Hematopoietic multipotent progenitor cell treated with erythropoietin and hydrocortisone succinate and interleukin-3 and kit ligand, for 17 days (in vitro differentiated cells): ENCODE results near the gene PSMA3.
A peak's percentile ranks its signal among the peaks of the same experiment; 100 is the strongest.

Experiments
- DNase-seq: peaks from one replicate; pipeline ENCODE4 v3.0.0-alpha.2; 2015; ENCODE audit warnings: low spot score

PSMA3 gene

GRCh38 chr14:58299401-58300330 is 55.0 kb downstream of the PSMA3 start:
- peak; percentile 51 for DNase-seq

DNA sequence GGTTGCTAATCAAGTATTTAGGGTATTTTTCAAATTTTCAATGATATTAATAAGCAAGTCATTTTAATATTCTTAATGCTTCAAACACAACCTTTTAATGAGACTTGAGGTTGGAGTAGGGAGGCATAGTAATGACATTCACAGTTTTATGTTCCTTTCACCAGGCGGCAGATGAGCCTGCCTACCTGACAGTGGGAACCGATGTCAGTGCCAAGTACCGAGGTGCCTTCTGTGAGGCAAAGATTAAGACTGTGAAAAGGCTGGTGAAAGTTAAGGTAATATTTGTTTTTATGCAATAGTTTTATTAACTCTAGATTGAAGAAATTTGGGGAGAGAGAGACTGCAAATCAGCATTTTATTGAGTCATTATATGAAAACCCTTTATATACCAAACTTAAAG is 56.8 kb downstream of the PSMA3 start:
- no peak for DNase-seq

GRCh38 chr14:58305730-58306129 is 61.1 kb downstream of the PSMA3 start:
- no peak for DNase-seq

DNA sequence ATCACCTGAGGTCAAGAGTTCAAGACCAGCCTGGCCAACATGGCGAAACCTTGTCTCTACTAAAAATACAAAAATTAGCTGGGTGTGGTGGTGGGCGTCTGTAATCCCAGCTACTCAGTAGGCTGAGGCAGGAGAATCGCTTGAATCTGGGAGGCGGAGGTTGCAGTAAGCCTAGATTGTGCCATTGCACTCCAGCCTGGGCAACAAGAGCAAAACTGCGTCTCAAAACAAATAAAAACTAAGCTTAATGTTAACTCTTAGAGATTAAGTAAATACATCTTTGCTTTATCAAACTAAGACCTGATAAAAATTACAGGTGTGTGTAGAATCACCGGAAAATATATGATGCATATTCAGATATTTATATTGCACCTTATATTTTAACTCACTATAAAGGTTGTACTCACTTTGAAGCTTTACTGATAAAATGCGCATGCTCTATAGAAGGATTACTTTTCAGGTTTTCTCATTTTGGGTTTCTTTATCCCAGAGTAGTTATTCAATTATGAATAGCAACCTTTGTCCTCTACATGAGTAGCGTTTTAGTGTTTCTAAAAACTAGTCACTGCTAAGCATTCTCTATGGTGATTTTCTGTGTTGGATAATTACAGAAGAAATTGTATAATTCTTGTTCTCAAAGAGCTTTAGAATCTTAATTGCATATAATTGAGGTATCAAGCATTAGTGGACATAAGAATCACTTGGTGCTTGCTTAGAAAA is 63.1 kb downstream of the PSMA3 start:
- no peak for DNase-seq

DNA sequence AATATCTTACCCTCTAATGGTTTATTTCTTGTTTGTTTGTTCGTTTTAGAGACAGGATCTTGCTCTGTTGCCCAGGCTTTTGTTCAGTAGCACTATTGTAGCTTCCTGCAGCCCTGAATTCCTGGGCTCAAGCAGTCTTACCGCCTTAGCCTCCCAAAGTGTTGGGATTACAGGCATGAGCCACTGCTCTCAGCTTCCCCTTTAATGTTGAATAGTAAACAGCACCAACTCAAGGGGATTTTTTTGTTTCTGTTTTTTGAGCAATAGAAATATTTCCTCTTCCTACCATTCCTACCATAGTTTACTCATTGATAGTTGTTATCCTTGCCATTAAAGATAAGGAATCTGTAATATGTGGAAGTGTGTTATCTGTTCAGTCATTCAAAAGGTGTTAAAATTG is 64.4 kb downstream of the PSMA3 start:
- DNase-seq = no peak

DNA sequence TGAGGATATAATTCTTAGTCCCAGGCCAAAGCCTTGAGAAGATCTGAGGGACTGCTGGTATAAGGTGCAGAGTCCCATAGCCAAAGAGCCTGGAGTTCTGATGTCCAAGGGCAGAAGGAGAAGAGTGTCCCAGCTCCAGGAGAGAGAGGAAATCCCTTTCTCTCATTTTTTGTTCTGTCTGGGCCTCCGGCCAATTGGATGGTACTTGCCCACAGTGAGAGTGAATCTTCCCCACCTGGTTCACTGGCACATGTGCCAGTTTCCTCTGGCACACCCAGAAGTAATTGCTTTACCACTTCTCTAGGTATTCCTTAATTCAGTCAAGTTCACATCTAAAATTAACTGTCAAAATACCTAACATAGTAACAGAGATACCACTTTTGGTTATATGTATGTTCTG is 69.1 kb downstream of the PSMA3 start:
- DNase-seq = no peak

- DNase-seq = no peak
Observed at GRCh38 chr14:58315606-58316005, 71.0 kb downstream of the PSMA3 start.
